CD4-positive, alpha-beta T cell (primary cell): Measurements from ENCODE around the gene TMEM200A. TPM values are rescaled to one million over a fixed set of nuclear protein-coding genes. Genes with fewer than 3 reads are reported as not detected.

ENCODE experiments used
- ATAC-seq: fragments of 200-7000 bp; cut with Tn5 transposase; one replicate; pipeline ENCODE4 v1.10.0; 2022; ENCODE audit warnings: mild to moderate bottlenecking; ENCODE audit not compliant: poor library complexity
- CTCF ChIA-PET: fragments of 350-600 bp; sonication (Branson Sonifier 250); formaldehyde crosslinking; loops from one replicate; lab custom pipeline; 2021; ENCODE audit warnings: antibody characterized with exemption, inconsistent platforms; lab: Charles Lee
- POLR2A ChIA-PET: fragments of 350-600 bp; sonication (Branson Sonifier 250); formaldehyde crosslinking; loops from one replicate; lab custom pipeline; 2021; ENCODE audit warnings: antibody characterized with exemption, inconsistent platforms; lab: Charles Lee
- DNase-seq, 14 experiments: peaks; one replicate each; pipeline ENCODE4 v3.0.0-alpha.2; 2013 to 2020; ENCODE audit warnings: mixed read lengths in 2 of 14
- H3K27ac ChIP-seq, 2 donors: one replicate each; pipeline versions ENCODE4 v1.5.1 to v1.7.0; 2013; ENCODE audit warnings: low read length in 2 of 2, low read depth in 1 of 2, mild to moderate bottlenecking in 1 of 2
- H3K27me3 ChIP-seq, 2 experiments: 1 replicate in 1 of 2; 2 replicates in 1 of 2; pipeline versions ENCODE4 v1.6.1 to v1.7.0; 2013; ENCODE audit warnings: low read length in 2 of 2, control low read depth in 1 of 2, mild to moderate bottlenecking in 1 of 2, moderate library complexity in 1 of 2; ENCODE audit not compliant: insufficient read depth in 2 of 2, control insufficient read depth in 1 of 2
- H3K36me3 ChIP-seq: one replicate; pipeline ENCODE4 v1.6.1; 2013; ENCODE audit warnings: low read length, control low read depth; ENCODE audit not compliant: insufficient read depth
- H3K4me1 ChIP-seq: one replicate; pipeline ENCODE4 v1.6.1; 2013; ENCODE audit warnings: low read length, control low read depth; ENCODE audit not compliant: insufficient read depth
- H3K4me3 ChIP-seq: one replicate; pipeline ENCODE4 v1.5.1; 2013; ENCODE audit warnings: mild to moderate bottlenecking, low read length, moderate library complexity
- H3K9me3 ChIP-seq, 2 experiments: 1 replicate in 1 of 2; 2 replicates in 1 of 2; pipeline versions ENCODE4 v1.6.1 to v1.7.0; 2013; ENCODE audit warnings: low read length in 2 of 2, mild to moderate bottlenecking in 2 of 2, control low read depth in 1 of 2, moderate library complexity in 1 of 2; ENCODE audit not compliant: control insufficient read depth in 1 of 2, insufficient read depth in 1 of 2
- H3K27ac Mint-ChIP-seq: one replicate; pipeline ENCODE4 v1.8.0; 2020; ENCODE audit warnings: mixed read lengths
- H3K27me3 Mint-ChIP-seq: one replicate; pipeline ENCODE4 v1.8.0; 2021; ENCODE audit warnings: mixed read lengths
- H3K36me3 Mint-ChIP-seq: one replicate; pipeline ENCODE4 v1.8.0; 2021; ENCODE audit warnings: low read depth, mixed read lengths
- H3K4me1 Mint-ChIP-seq: one replicate; pipeline ENCODE4 v1.8.0; 2021; ENCODE audit warnings: low read depth, mixed read lengths
- H3K4me3 Mint-ChIP-seq: one replicate; pipeline ENCODE4 v1.8.0; 2020; ENCODE audit warnings: mild to moderate bottlenecking, mixed read lengths
- H3K9me3 Mint-ChIP-seq: one replicate; pipeline ENCODE4 v1.8.0; 2020; ENCODE audit warnings: mixed read lengths
- CTCF ChIP-seq: fragments of 200-600 bp; IDR thresholded peaks from one replicate; pipeline ENCODE4 v1.8.0; 2022; ENCODE audit warnings: antibody characterized with exemption, mild to moderate bottlenecking
- intact Hi-C, 2 experiments: fragments of 100-400 bp; cut with DNase I in 1 of 2; cut with micrococcal nuclease in 1 of 2; formaldehyde crosslinking; loops; one replicate each; pipeline versions ENCODE4 v1.15.1 to v1.9.0; 2023 to 2025; cut with DNase I, micrococcal nuclease
- total RNA-seq, 174 experiments: library from RNA in 2 of 174; stranded (reverse) in 2 of 174; gene quantifications; one replicate each; pipeline ENCODE4 v1.2.3 and lab custom pipeline; 2021 to 2026

The TMEM200A gene
- total RNA-seq, 2 experiments from 2014 or later: 0.30 to 0.34 TPM

DNA sequence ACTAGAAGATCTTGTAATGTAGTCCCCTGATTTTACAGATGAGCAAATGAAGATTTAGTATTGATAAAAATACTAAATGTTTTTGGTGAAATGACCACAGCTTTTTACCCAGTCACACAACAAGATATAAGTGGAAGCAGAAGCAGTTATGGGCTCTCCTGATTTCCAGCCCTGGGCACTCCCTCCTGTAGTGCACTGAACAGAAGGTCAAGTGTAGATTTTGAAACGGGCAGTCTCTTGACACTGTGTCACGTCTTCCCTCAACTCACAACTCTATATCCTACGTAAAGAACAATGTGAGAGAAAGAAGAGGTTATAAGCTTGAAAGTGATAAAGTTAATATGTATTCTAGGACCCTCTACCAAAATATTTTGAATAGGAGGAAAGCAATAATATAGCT lies 23.3 kb downstream of the TMEM200A start:
- H3K9me3 Mint-ChIP-seq: no peaks in the 10 kb centered on the region
- intact Hi-C loops: no loop called here
- no peak for DNase-seq
- no peaks in the 10 kb centered on the region for H3K36me3 Mint-ChIP-seq
- ChIA-PET POLR2A (interaction anchor here (0.6 to 1.1 kb wide), 2 partner anchors 10 to 148 kb away, joined by 3 to 4 read pairs; no protein-coding TSS in a partner anchor), CTCF (interaction anchor here (1.3 kb wide), 1 partner anchor 15 kb away, joined by 3 read pairs; no protein-coding TSS in a partner anchor)
- H3K4me1 Mint-ChIP-seq: no peaks in the 10 kb centered on the region
- no peak overlapping the region for H3K27ac ChIP-seq
- H3K27me3 ChIP-seq: no peaks in the 10 kb centered on the region
- no peaks in the 10 kb centered on the region for H3K36me3 ChIP-seq
- H3K4me3 ChIP-seq: no peak overlapping the region
- no peaks in the 10 kb centered on the region for H3K9me3 ChIP-seq
- no peaks in the 10 kb centered on the region for H3K4me1 ChIP-seq
- no peaks in the 10 kb centered on the region for H3K27me3 Mint-ChIP-seq
- no peak overlapping the region for H3K4me3 Mint-ChIP-seq
- no peak for TF ChIP-seq CTCF
- ATAC-seq: no peak
- H3K27ac Mint-ChIP-seq: no peak overlapping the region

DNA sequence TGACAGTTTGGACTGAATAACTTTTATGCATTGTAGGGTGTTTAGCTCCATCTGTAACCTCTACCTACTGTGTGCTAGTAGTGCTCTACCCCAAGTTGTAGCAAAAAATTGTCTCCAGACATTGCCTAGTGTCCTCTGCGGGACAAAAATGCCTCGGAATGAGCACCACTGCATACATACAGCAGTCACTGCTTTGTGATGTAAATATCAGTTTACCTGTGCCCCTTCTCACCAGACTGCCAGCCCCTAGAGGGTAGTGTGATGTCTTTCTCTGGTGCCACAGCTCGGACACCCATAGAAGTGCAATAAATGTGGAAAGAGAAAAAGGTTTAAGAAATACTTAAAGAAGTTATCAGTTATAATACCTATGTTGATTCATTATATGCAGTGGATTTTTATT lies 25.1 kb downstream of the TMEM200A start:
- no peak for ATAC-seq
- H3K36me3 ChIP-seq: no peaks in the 10 kb centered on the region
- POLR2A ChIA-PET: no interaction called here
- no peaks in the 10 kb centered on the region for H3K4me1 ChIP-seq
- TF ChIP-seq CTCF: no peak
- no peak overlapping the region for H3K27ac ChIP-seq
- Mint-ChIP-seq H3K36me3 (no peaks in the 10 kb centered on the region), H3K27ac (no peak overlapping the region), H3K9me3 (no peaks in the 10 kb centered on the region), H3K4me1 (no peaks in the 10 kb centered on the region), H3K4me3 (no peak overlapping the region), H3K27me3 (no peaks in the 10 kb centered on the region)
- H3K9me3 ChIP-seq: no peaks in the 10 kb centered on the region
- no peak overlapping the region for H3K4me3 ChIP-seq
- DNase-seq: no peak
- no peaks in the 10 kb centered on the region for H3K27me3 ChIP-seq
- CTCF ChIA-PET: no interaction called here
- intact Hi-C loops: no loop called here

GRCh38 chr6:130393306-130393705 lies 27.5 kb downstream of the TMEM200A start:
- Mint-ChIP-seq H3K9me3 (no peaks in the 10 kb centered on the region), H3K27me3 (no peaks in the 10 kb centered on the region), H3K4me3 (no peak overlapping the region), H3K4me1 (peaks cover 17% of the 10 kb centered on the region), H3K36me3 (no peaks in the 10 kb centered on the region), H3K27ac (no peak overlapping the region)
- no peak overlapping the region for H3K4me3 ChIP-seq
- H3K9me3 ChIP-seq: no peaks in the 10 kb centered on the region
- intact Hi-C loops: no loop called here
- DNase-seq (no peak), ATAC-seq (no peak)
- POLR2A ChIA-PET: no interaction called here
- H3K27me3 ChIP-seq: no peaks in the 10 kb centered on the region
- H3K36me3 ChIP-seq: no peaks in the 10 kb centered on the region
- TF ChIP-seq CTCF: no peak
- no peak overlapping the region for H3K27ac ChIP-seq
- CTCF ChIA-PET: no interaction called here
- no peaks in the 10 kb centered on the region for H3K4me1 ChIP-seq
